HG03558 (cell line): ENCODE results near the gene OR6N2.

ENCODE experiments used
- ATAC-seq: cut with Tn5 transposase; IDR thresholded peaks from one replicate; pipeline ENCODE4 v1.9.1; 2021; ENCODE audit warnings: moderate number of reproducible peaks; ENCODE audit not compliant: unreplicated experiment; ENCODE audit errors: extremely low read depth

The OR6N2 gene

GRCh38 chr1:158771950-158772866 lies 8.8 kb downstream of the OR6N2 start, which contains the start of gene OR6N1:
Gene OR6N1, minus strand, starts transcription at chr1:158772195. Its CDS starts 5,513 bp downstream, at chr1:158766682.
- ATAC-seq, result no peak

GRCh38 chr1:158754420-158754819 lies 26.6 kb downstream of the OR6N2 start, which contains the start of gene OR6K6:
Gene OR6K6, plus strand, starts transcription at chr1:158754720. Its CDS starts 168 bp downstream, at chr1:158754888.
- no peak for ATAC-seq

- no peak for ATAC-seq
Measured at GRCh38 chr1:158752155-158752712, 28.8 kb downstream of the OR6N2 start.

GRCh38 chr1:158735848-158736247 lies 45.2 kb downstream of the OR6N2 start:
- ATAC-seq, result no peak

GRCh38 chr1:158732524-158732923 lies 48.5 kb downstream of the OR6N2 start:
- no peak for ATAC-seq

GRCh38 chr1:158731707-158732106 lies 49.3 kb downstream of the OR6N2 start:
- ATAC-seq, result no peak

- no peak for ATAC-seq
Measured at GRCh38 chr1:158730453-158730852, 50.6 kb downstream of the OR6N2 start.

- no peak for ATAC-seq
Measured at GRCh38 chr1:158728510-158729225, 52.3 kb downstream of the OR6N2 start.

- no peak for ATAC-seq
Measured at GRCh38 chr1:158724442-158724841, 56.6 kb downstream of the OR6N2 start.
